ENCODE results near the gene SCAI. TPM values are rescaled to one million over a fixed set of nuclear protein-coding genes. Genes with fewer than 3 reads are reported as not detected.

SCAI gene
- total and polyA plus RNA-seq, 2 of the 4 experiments (the other 2 are of a cell fraction) = 3.6 to 14.5 TPM

GRCh38 chr9:125125523-125125922 is 17.8 kb downstream of the SCAI start:
- H3K4me3 ChIP-seq (ENCODE audit: insufficient read depth, low read depth, low read length) = no peak overlapping the region
- ChIA-PET CTCF (interaction anchor here (0.6 to 1.3 kb wide), 2 partner anchors 13 to 168 kb away, joined by 4 read pairs; no protein-coding TSS in a partner anchor), POLR2A (ENCODE audit: unreplicated experiment) (interaction anchor here (0.6 kb wide), 2 partner anchors 12 to 32 kb away, joined by 3 to 4 read pairs; no protein-coding TSS in a partner anchor)
- H3K4ac ChIP-seq (ENCODE audit: low read depth, low read length) = peak overlapping the region; percentile 64; the same call in 1 of the 2 replicates
- peak overlapping the region; percentile 31; the same call in 1 of the 2 replicates for H3K4me2 ChIP-seq (ENCODE audit: low read depth, low read length)
- dilution Hi-C loops (cut with HindIII; ENCODE audit: low sequenced_read_pairs, unreplicated experiment) = no loop called here
- BruUV-seq (replicated peaks) = no TSS peak
- peak overlapping the region; percentile 25; the same call in 1 of the 2 replicates for H3K27ac ChIP-seq (ENCODE audit: insufficient read depth, low read length)
- no peaks in the 10 kb centered on the region; the same call in 1 of the 2 replicates for H4K20me1 ChIP-seq (ENCODE audit: insufficient read depth, low read length)
- H3K79me1 ChIP-seq (ENCODE audit: low read depth in 1 of 2, low read length in 2 of 2) = peaks cover 19 to 62% of the 10 kb centered on the region in 2 experiments
- H4K8ac ChIP-seq (ENCODE audit: low read depth in 2 of 2, low read length in 2 of 2) = peak overlapping the region in 1 of 2 experiments; percentile 70; a peak in 2 of 4 replicates
- H3K36me3 ChIP-seq (ENCODE audit: control insufficient read depth, insufficient read depth, low read length) = no peaks in the 10 kb centered on the region
- peak overlapping the region; percentile 64; the same call in 1 of the 2 replicates for H2BK120ac ChIP-seq (ENCODE audit: low read depth, low read length)
- peak overlapping the region; percentile 16; the same call in 1 of the 2 replicates for H3K14ac ChIP-seq (replicated peaks; ENCODE audit: low read depth, low read length)
- peak overlapping the region; percentile 42 for H2AK9ac ChIP-seq (replicated peaks; ENCODE audit: low read depth, low read length, poor library complexity)
- H3K9me1 ChIP-seq (ENCODE audit: insufficient read depth, low read length) = peaks cover 13% of the 10 kb centered on the region; the same call in 1 of the 2 replicates
- H2BK5ac ChIP-seq (ENCODE audit: low read depth, low read length, poor library complexity, severe bottlenecking) = peak overlapping the region; percentile 92
- ATAC-seq (ENCODE audit: low read depth) (no peak), DNase-seq (no peak)
- H2BK20ac ChIP-seq (ENCODE audit: low read depth, low read length) = peak overlapping the region; percentile 53; the same call in 1 of the 2 replicates
- H4K5ac ChIP-seq (ENCODE audit: low read depth, low read length) = 0 out of 2 replicates have a peak overlapping the region, but pooled peaks have one; percentile 29
- H3K9me3 ChIP-seq (ENCODE audit: control insufficient read depth, insufficient read depth, low read length) = no peaks in the 10 kb centered on the region
- H3K56ac ChIP-seq (ENCODE audit: extremely low read depth, insufficient read depth, low read length) = no peak overlapping the region
- peaks cover 8% of the 10 kb centered on the region for H3K4me1 ChIP-seq (ENCODE audit: control insufficient read depth, insufficient read depth, low read length)
- TF ChIP-seq SMC3 (IDR thresholded peaks at IDR 0.05; ENCODE audit: low read depth, low read length) (no peak), BHLHE40 (IDR thresholded peaks at IDR 0.05; ENCODE audit: low read depth, low read length) (no peak), MAZ (IDR thresholded peaks at IDR 0.05; ENCODE audit: borderline replicate concordance, low read depth, low read length) (no peak), RCOR1 (IDR thresholded peaks at IDR 0.05; ENCODE audit: insufficient replicate concordance, low read length) (no peak), FOS (IDR thresholded peaks at IDR 0.05; ENCODE audit: low read depth, low read length) (no peak)
- H2AFZ ChIP-seq (replicated peaks; ENCODE audit: low read length, poor library complexity) = peak overlapping the region; percentile 81
- H3K23ac ChIP-seq (ENCODE audit: low read depth, low read length) = no peak overlapping the region
- WGBS, 2 experiments (ENCODE audit: extremely low coverage in 2 of 2, insufficient read length in 1 of 2) = 80% methylated on average over 2 of the region's 7 CpGs; no CpG with 5 or more reads in 1 of the 2 experiments
- H3K9ac ChIP-seq (ENCODE audit: low read depth, low read length) = no peak overlapping the region
- no peaks in the 10 kb centered on the region for H3K27me3 ChIP-seq (ENCODE audit: control insufficient read depth, insufficient read depth, low read length)
- H2BK15ac ChIP-seq (ENCODE audit: low read depth, low read length) = no peak overlapping the region; the same call in 2 of the 3 replicates
- H2AK5ac ChIP-seq (ENCODE audit: low read depth, low read length) = peak overlapping the region; percentile 80; the same call in 1 of the 2 replicates
- intact Hi-C loops (cut with micrococcal nuclease) = no loop called here
- H4K91ac ChIP-seq (ENCODE audit: insufficient read depth, low read depth, low read length) = peak overlapping the region; percentile 60
- in situ Hi-C loops (cut with MboI; ENCODE audit: low sequenced_read_pairs) = no loop called here
- peak overlapping the region; percentile 44; the same call in 1 of the 2 replicates for H3K18ac ChIP-seq (ENCODE audit: low read depth, low read length)
